Heart right ventricle (tissue), 16 donors: ENCODE data around the gene TYMP. TPM values are rescaled to one million over a fixed set of nuclear protein-coding genes. Genes with fewer than 3 reads are reported as not detected.

Source experiments
- ATAC-seq, 8 donors: fragments of 200-7000 bp; cut with Tn5 transposase; one replicate each; pipeline ENCODE4 v1.9.1; 2020; ENCODE audit warnings: mild to moderate bottlenecking in 8 of 8, moderate library complexity in 8 of 8, moderate number of reproducible peaks in 1 of 8
- DNase-seq, 2 donors: peaks; one replicate each; pipeline ENCODE4 v3.0.0-alpha.2; 2020
- H3K27ac ChIP-seq, 10 donors: fragments of 200-600 bp; sonication (generic) in 2 of 10; one replicate each; pipeline versions ENCODE4 v1.5.0 to v1.8.0; 2020 to 2022; ENCODE audit warnings: mild to moderate bottlenecking in 3 of 10
- H3K27me3 ChIP-seq, 7 donors: fragments of 200-600 bp; one replicate each; pipeline ENCODE4 v1.8.0; 2021 to 2022; ENCODE audit warnings: mild to moderate bottlenecking in 2 of 7
- H3K36me3 ChIP-seq, 9 donors: fragments of 200-600 bp; sonication (generic) in 1 of 9; one replicate each; pipeline versions ENCODE4 v1.5.0 to v1.8.0; 2020 to 2022; ENCODE audit warnings: mild to moderate bottlenecking in 2 of 9
- H3K4me1 ChIP-seq, 9 donors: fragments of 200-600 bp; sonication (generic) in 1 of 9; one replicate each; pipeline versions ENCODE4 v1.5.0 to v1.8.0; 2020 to 2022; ENCODE audit warnings: mild to moderate bottlenecking in 4 of 9
- H3K4me3 ChIP-seq, 10 donors: fragments of 200-600 bp; sonication (generic) in 2 of 10; one replicate each; pipeline versions ENCODE4 v1.5.0 to v1.8.0; 2020 to 2022; ENCODE audit warnings: mild to moderate bottlenecking in 7 of 10, moderate library complexity in 2 of 10
- H3K9me3 ChIP-seq, 11 donors: fragments of 200-600 bp in 10 of 11; sonication (generic) in 2 of 11; one replicate each; pipeline versions ENCODE4 v1.5.0 to v1.8.0; 2013 to 2022; ENCODE audit warnings: mild to moderate bottlenecking in 2 of 11, control low read depth in 1 of 11, moderate library complexity in 1 of 11
- WGBS, 2 donors: extraction: QIAGEN DNeasy Blood & Tissue Kit; methylation state at CpG; one replicate each; pipeline ENCODE4 v1.1.7; 2013; ENCODE audit warnings: inconsistent platforms in 1 of 2; 5-methylcytosine and 5-hydroxymethylcytosine counted together
- intact Hi-C, 10 donors: fragments of 100-400 bp; cut with DNase I; formaldehyde crosslinking; loops; one replicate each; pipeline versions ENCODE4 v1.11.1 to v1.14.2; 2022
- polyA plus RNA-seq, 2 donors: library from polyadenylated mRNA; stranded (reverse); fragments of 200-250 nt; gene quantifications; one replicate each; pipeline ENCODE4 v1.2.3, GENCODE V29; 2013
- total RNA-seq, 10 donors: library from RNA; stranded (reverse); fragmentation: NEBNext Ultra II Directional in 3 of 10; extraction: Animal tissue kit (Norgen Biotek cat#: 25700) in 3 of 10; gene quantifications; one replicate each; pipeline versions ENCODE4 v1.2.1 to v1.2.4, GENCODE V29; 2021 to 2023
- TF ChIP-seq, protein P1 (sequence below), 9 donors: fragments of 200-600 bp; sonication (generic) in 2 of 9; IDR thresholded peaks; one replicate each; pipeline versions ENCODE4 v1.5.0 to v1.8.0; 2021 to 2022; ENCODE audit warnings: antibody characterized with exemption in 9 of 9, mild to moderate bottlenecking in 5 of 9, moderate library complexity in 1 of 9
- donor health status: Arrhythmogenic right ventricular cardiomyopathy.
- donor health status: ischemic (EF 13 %, LVEDD 7.1; RV severe dilation, severe dysfunction).
- donor health status: healthy with polysubstance abuse.
- donor health status: DM: no; HTN: yes; CAD: no.
- donor health status: DM: no; HTN: no; CAD: no.
- donor health status: ischemic (EF 25% LVEDD 6.9; RV normal size, moderate dysfunction).
- donor health status: ischemic (EF 25% LVEDD 5.7; RV mildly dilated, moderate dysfunction).
- donor health status: healthy.
- donor health status: DM: yes; HTN: yes; CAD: no.
- donor health status: Ischemic cardiomyopathy.
- donor health status: ischemic (EF 35%, LVEDD 5.7; RV mildly dilated, moderate dysfunction).
- donor health status: nonischemic (EF 11% LVEDD 7.7; RV severe dilation, severe dysfunction).
- donor health status: DM: yes; HTN: yes; CAD: no.
- donor health status: PGD.
- donor health status: ischemic (EF 29% LVEDD 5.4; RV normal size, mild dysfunction).
- donor health status: nonischemic (EF 23%, LVEDD 6.1; RV moderate dilation, normal function).

The TYMP gene
- total and polyA plus RNA-seq, 12 donors, result 8.4 to 113 (median 17.3) TPM

DNA sequence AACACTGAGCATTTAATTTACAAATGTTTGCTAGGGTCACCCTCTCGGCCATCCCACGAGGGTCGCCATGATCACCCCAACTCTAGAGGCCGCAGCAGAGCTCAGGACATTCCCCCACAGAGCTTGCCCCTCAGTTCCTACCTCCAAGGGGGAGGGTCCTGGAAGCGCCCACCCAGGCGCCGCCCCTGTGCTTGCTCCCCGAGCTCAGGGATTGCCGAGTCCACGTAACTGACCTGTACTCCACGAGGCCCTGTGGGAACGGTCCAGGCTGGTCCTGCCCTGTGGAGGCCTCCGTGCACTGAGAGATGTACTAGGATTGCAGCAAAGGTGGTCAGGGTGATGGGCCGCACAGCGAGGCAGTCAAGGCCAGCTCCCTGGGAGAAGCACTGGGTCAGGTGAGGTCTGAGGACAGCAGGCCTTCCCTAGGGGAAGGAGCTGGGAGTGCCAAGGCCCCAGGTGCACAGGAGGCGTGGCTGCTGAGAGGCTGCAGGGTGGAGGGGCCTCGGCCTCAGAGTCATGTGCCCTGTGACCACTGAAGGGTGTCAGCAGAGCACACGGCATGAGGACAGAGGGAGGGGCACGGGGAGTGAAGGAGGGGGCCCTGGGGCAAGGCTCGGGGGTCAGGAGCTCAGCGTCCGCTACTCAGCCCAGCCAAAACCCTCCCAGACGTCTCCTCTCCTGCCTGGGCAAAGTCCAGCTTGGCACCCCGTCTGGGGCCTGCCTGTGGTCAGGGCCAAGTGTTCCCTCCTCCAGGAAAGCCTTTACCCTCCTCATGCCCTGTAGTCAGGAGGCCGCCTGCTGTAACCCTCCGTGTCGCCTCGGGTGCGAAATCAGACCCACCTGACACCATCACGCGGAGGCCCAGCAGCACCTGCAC is 45.6 kb downstream of the TYMP start:
- no peak overlapping the region for H3K4me3 ChIP-seq

DNA sequence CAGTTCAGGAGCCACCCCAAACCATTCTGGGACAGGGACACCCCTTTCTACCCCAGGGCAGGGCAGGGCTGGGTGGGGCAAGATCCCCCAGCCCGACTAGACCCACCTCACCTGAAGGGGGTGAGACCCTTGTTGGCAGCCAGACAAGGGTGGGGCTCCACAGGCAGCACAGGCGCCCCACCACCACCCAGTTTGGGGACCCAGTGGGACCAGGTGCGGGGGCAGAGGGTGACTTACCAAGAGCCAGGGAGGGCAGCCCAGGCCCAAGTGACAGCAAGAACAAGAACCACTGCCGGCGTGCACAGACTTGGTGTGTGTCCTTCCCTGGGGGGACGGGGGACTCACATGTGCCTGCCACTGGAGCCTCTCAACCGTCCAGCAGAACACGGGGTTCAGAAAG is 46.3 kb downstream of the TYMP start:
- Histone ChIP-seq H3K36me3 (no peaks in the 10 kb centered on the region), H3K4me1 (peaks cover 0 to 16% (median 11%) of the 10 kb centered on the region in 9 donors), H3K27me3 (peaks cover 23 to 80% (median 70%) of the 10 kb centered on the region in 7 donors), H3K9me3 (no peaks in the 10 kb centered on the region), H3K27ac (no peak overlapping the region), H3K4me3 (no peak overlapping the region)
- ATAC-seq (no peak), DNase-seq (no peak)
- WGBS, 2 donors, result 88 to 92% methylated on average over 8 of the region's 8 CpGs
- TF ChIP-seq, protein P1, sequence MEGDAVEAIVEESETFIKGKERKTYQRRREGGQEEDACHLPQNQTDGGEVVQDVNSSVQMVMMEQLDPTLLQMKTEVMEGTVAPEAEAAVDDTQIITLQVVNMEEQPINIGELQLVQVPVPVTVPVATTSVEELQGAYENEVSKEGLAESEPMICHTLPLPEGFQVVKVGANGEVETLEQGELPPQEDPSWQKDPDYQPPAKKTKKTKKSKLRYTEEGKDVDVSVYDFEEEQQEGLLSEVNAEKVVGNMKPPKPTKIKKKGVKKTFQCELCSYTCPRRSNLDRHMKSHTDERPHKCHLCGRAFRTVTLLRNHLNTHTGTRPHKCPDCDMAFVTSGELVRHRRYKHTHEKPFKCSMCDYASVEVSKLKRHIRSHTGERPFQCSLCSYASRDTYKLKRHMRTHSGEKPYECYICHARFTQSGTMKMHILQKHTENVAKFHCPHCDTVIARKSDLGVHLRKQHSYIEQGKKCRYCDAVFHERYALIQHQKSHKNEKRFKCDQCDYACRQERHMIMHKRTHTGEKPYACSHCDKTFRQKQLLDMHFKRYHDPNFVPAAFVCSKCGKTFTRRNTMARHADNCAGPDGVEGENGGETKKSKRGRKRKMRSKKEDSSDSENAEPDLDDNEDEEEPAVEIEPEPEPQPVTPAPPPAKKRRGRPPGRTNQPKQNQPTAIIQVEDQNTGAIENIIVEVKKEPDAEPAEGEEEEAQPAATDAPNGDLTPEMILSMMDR (IDR thresholded peaks at IDR 0.05), result no peak
- intact Hi-C loops, result no loop called here

More for the DNA sequence above, 45.6 kb downstream of the TYMP start:
- Histone ChIP-seq H3K4me1 (peaks cover 0 to 16% (median 11%) of the 10 kb centered on the region in 9 donors), H3K9me3 (no peaks in the 10 kb centered on the region), H3K27me3 (peaks cover 23 to 78% (median 65%) of the 10 kb centered on the region in 7 donors), H3K27ac (no peak overlapping the region), H3K36me3 (no peaks in the 10 kb centered on the region)
- ATAC-seq (no peak), DNase-seq (no peak)
- 84 to 86% methylated on average over 31 of the region's 31 CpGs for WGBS, 2 donors
- intact Hi-C loops, result no loop called here
- TF ChIP-seq, protein P1 (IDR thresholded peaks at IDR 0.05), result no peak

DNA sequence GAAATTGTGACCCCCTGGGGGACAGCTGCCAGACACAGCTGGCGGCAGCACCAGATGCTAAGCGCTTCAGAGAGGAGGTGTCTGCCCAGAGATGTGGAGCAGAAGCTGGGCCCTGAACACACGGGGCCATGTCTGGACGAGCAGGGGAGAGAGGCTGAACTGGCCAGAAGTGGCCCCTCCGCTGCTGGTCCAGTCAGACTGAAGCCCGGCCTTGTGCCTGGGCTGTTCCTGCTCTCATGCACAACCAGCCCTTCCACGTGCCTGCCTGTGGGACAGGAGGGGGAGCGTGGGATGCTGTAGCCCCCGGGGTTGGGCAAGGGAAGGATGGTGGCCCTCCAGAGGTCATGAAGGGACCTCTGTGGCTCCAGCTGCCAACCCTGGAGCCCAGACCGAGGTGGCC is 46.7 kb downstream of the TYMP start:
- WGBS, 2 donors, result 85 to 89% methylated on average over 10 of the region's 10 CpGs

More for the DNA sequence above, 46.7 kb downstream of the TYMP start:
- DNase-seq (no peak), ATAC-seq (no peak)
- Histone ChIP-seq H3K36me3 (no peaks in the 10 kb centered on the region), H3K4me1 (peaks cover 0 to 16% (median 11%) of the 10 kb centered on the region in 9 donors), H3K9me3 (no peaks in the 10 kb centered on the region), H3K27ac (no peak overlapping the region), H3K27me3 (peaks cover 23 to 80% (median 67%) of the 10 kb centered on the region in 7 donors), H3K4me3 (no peak overlapping the region)
- intact Hi-C loops, result no loop called here
- TF ChIP-seq, protein P1 (IDR thresholded peaks at IDR 0.05), result no peak
